ENCODE data around the gene MAFG.
"Not testable (repeated sequence)": the region's sequence is repeated elsewhere in the genome, so short reads cannot be mapped to it uniquely, and the experiment has no call there.

MAFG gene

GRCh38 chr17:81957691-81958432, 30.3 kb upstream of the MAFG start:
- DNase-seq, result no peak

DNA sequence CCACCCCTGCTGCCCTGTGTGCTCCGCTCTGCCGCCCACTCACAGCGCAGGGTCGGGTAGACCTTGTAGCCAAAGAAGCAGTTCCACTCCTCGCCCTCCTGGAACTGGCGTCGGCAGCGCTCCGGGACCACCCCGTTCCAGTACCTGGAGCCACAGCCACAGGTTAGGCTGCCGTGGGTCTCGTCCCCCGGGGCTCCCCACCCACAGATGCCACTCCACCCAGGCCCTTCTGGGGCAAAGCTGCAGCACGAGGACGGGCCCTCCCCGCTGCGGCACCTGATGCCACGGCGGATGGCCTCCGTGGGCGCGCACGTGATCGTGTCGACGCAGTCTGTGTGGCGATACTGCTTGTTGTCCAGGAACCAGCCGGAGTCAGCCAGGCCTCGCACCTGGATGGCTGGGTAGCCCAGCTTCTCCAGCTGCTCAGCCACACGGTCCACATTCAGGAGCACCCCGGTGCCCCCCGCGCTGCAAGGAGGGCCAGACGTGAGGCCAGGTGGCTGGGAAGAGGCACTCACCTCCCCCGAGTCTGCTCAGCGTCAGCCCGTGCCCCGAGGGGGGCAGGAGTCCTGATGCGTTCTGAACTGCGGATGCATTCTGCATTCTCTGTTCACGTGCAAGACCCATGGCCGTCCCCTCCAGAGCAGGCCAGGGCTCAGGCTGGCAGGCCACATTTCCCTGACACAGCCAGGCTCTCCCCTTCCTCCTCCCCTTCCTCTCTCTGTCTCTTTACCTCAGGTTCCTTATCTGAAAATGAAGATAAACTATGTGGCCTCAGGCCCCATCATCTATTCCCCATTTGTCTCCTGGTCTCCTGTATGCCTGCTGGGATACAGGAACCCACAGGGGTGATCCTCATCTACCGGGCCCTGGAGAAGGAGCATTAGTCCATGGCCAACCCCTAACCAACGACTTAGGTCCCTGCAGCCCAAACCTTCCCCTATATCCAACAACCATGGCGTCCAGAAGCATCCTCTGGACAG, 29.4 kb upstream of the MAFG start:
- no peak for DNase-seq

- no peak for DNase-seq
Measured at GRCh38 chr17:81955756-81956544, 28.4 kb upstream of the MAFG start.

DNA sequence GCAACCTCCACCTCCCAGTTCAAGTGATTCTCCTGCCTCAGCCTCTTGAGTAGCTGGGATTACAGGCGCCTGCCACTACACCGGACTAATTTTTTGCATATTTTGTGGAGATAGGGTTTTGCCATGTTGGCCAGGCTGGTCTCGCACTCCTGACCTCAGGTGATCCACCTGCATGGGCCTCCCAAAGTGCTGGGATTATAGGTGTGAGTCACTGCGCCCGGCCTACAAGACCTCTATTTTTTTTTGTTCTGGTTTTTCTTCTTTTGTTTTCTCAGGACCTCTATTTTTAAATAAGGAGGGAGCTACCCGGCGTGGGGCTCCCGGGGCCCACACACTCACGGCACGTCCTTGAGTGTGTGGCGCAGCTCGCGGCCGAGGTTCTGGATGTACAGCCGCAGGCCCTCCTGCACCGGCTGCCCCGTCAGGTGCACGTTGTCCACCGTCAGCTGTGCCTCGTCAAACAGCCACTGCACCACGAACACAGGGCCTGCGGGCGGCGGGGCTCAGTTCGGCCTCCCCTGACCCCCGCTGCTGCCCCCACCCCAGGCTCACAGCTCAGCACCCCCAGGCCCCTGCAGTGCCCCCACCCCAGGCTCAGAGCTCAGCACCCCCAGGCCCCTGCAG, 27.6 kb upstream of the MAFG start:
- DNase-seq, result no peak

- DNase-seq, result no peak
Measured at GRCh38 chr17:81954131-81955057, 26.9 kb upstream of the MAFG start.

DNA sequence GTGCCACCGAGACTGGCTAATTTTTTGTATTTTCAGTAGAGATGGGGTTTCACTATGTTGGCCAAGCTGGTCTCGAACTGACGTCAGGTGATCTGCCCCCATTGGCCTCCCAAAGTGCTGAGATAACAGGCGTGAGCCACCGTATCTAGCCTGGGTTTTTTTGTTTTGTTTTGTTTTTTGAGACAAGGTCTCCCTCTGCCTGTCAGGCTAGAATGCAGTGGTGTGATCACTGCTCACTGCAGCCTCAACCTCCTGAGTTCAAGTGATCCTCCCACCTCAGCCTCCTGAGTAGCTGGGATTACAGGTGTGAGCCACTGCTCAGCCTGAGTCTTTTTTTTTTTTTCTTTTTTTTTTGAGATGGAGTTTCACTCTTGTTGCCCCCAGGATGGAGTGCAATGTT, 25.9 kb upstream of the MAFG start:
- DNase-seq, result not testable (repeated sequence)

GRCh38 chr17:81952792-81953228, 25.3 kb upstream of the MAFG start:
- DNase-seq, result no peak

DNA sequence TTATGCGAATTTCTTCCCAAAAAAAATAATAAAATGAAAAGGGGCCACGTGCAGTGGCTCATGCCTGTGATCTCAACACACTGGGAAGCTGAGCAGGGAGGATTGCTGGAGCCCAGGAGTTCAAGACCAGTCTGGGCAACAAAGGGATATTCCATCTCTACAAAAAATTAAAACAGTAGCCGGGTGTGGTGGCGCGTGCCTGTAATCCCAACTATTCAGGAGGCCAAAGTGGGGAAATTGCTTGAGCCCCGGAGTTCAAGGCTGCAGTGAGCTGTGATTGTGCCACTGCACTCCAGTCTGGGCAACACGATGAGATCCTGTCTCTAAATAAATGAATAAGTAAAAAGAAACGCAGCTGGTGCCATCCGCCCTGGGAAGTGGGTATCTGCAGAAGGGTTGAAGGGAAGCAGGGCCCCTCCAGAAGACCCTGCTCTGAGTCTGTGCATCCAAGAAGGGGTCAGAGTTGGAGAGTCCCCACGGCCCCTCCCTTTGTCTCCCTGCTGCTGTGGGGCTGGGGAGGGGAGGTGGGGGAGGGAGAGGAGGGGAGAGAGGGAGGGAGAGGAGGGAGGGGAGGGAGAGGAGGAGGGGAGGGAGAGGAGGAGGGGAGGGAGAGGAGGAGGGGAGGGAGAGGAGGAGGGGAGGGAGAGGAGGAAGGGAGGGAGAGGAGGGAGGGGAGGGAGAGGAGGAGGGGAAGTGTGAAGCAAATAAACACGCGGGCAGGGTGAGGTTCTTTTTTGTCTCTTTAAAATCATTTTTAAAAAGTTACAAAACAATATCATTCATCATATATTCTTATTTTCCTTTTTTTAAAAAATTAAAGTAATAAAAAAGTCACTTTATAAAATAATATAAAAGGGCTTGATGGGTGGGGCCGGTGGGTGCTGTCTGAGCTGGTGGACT, 24.5 kb upstream of the MAFG start:
- DNase-seq, result no peak

GRCh38 chr17:81950501-81950900, 23.0 kb upstream of the MAFG start:
- no peak for DNase-seq

DNA sequence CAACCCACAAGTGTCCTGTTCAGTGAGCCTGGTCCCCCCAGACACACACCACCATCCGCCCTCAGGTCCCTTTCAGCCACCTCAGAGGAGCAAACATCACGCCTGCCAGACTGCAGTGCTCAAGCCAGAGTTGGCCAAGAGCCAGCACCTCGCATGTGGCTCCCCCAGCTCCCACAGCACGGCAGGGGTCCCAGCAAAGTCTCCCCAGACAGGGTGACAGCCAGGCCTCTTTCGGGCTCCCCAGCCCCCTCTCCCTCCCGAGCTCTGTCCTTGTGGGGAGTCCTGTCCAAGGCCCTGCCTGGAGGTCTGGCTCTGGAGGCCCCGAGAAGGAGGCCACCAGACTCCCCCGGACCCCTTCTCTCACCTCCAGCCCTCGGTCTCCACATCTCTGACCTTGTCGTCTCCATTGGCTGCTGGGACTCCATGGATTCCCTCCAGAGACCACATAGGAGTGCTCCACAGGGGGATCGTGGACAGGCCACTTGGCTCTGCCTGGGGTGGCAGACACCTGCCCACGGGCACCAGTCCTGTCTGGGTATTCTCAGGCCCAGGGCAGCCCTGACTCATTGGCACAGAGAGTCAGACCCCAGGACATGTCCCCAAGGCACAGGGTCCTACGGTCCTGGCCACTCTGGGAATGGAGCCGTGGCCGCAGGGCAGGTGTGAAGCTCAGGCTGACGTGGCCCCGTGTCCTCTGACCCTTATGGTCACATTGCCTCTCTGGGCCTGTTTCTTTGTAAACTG, 21.3 kb upstream of the MAFG start:
- DNase-seq, result no peak

- no peak for DNase-seq
Measured at GRCh38 chr17:81947189-81947588, 19.7 kb upstream of the MAFG start, which contains the start of gene MYADML2. Gene MYADML2 (minus strand): TSS chr17:81947233. CDS start chr17:81941741, 5,492 bp downstream.

DNA sequence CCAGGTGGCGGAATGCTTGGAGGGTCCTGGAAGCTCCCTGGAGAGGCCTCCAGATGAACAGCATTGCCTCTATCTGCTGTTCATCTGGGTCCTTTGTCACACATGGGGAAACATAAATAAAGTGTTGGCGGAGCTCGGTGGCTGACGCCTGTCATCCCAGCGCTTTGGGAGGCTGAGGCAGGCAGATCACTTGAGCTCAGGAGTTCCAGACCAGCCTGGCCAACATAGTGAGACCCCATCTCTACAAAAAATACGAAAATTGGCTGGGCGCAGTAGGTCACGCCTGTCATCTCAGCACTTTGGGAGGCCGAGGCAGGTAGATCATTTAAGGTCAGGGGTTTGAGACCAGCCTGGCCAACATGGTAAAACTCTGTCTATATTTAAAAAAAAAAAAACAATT, 17.3 kb upstream of the MAFG start:
- no peak for DNase-seq

DNA sequence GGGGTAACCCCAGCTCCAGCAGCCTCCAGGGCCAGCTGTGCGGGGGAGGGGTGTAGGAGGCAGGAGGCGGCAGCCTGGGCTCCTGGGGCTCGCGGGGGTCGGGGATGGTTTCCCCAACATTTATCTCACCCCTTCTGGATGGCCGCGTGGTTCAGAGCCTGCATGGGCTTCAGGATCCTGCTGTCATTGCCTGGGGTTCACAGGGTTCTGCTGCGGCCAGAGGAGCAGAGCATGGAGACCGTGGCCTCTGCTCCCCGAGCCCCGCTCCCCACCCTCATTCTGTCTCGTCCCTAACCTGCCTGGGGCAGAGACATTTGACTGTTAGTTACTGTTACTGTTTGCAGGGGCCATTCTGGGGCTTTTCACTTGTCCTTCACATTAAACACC, 14.6 kb upstream of the MAFG start:
- no peak for DNase-seq

DNA sequence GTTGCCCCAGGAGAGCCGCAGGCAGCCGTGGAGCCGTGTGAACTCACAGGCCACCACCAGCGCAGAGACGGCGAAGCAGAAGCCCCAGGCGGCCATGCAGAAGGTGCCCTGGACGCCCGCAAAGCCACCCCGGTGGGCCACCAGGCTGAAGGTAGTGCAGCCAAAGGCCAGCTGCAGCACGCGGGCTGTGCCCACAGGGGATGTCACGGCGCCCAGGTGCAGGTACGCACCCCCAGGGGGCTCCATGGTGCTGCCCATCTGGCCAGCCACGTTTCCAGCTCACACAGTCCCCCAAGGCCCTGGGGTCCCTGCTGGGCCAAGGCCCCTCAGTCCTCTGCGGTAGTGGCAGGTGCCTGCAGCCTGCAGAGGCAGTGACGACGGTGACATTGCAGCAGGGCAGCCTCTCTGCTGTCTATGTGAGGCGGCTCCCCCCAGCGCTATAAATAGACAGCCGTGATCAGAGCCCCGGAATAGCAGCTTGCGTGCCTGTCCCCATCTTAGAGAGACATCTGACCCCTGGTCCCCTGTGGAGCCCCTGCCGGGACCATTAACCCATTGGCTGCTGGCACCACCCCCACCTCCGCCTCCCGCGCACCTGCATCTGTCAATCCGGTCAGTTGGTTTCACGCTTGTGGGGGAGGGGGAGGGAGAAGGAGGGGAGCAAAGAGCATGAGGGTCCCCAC, 14.1 kb upstream of the MAFG start:
- DNase-seq, result no peak

DNA sequence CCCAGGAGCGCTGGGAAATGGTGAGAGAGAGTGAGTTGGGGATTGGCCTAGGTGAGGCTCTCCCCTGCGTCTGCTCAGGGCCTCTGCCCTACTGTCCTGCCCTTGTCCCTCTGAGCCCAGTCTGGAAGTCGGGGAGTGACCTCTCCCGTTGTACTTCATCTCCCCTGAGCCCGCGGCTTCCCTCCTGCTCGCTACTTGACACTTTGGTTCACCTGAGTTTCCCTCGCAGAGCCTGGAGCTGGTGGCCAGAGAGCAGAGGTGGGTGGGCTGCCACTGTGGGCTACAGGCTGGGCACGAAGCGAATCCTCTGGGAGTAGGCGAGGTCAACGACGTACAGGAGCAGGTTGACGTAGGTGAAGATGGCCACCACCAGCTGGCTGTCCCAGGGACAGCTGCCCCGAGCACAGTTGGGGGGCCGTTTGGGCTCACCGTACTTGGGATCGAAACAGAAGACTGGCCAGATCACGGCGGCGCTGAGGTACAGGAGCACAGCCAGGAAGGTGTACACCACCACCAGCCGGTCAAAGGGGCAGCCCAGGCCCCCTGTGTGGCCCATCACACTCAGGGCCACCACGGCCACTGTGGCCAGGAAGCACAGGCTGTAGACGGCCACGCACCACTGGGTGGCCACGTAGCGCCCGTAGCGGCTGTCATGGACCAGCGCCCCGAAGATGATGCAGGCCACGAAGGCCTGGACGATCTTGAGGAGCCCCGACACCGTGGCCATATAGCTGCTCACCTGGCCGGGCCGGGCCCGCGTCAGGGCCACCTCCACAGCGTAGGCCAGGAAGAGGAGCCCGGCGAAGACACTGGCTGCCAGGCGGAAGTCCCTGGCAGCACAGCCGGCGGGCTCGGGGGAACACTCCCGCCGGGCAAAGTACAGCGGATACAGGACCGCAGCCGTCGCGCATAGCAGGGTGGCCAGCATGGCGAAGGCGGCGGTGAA, 13.3 kb upstream of the MAFG start:
- DNase-seq, result no peak

DNA sequence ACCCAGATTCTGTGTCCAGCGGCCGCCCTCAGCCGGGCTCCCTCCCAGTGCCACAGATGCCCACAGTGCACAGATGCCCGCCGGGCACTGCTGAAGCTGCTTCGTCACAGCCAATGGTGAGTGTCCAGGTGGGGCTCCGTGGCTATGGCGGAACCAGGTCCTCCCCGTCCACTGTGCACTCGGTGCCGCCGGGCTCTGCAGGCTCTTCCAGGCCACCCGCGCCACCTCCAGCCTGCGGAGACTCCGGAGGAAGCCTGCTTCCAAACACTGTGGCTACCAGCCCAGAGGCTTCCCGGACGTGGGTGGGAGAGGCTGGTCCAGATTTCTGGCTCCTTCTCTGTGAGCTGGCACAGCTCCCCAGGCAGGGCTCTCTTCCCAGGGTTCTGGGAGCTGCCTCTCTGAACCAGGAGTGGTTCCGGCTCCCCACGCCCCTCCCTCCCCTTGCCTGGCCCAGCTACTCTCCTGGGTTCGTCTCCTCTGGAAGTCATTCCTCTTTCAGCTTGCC, 12.4 kb upstream of the MAFG start:
- DNase-seq, result no peak

DNA sequence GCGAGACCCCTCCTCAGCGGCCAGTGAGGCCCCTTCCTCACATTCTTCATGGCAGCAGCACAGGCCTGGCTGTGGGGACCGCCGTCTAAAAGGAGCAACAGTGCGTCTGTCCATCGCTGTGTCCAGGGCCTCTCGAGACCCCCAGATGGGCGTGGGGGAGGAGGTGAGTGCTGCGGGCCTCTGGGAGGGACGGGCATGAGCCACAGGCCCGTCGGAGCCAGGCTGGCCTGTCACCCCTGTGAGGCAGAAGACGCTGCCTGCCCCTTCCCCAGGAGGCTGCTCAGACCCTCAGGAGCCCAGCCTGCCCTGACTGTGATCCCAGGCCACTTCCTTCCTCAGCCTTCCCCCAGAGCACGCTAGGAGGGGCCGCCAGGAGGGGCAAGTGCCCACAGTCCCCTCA, 11.7 kb upstream of the MAFG start:
- no peak for DNase-seq

- DNase-seq, result no peak
Measured at GRCh38 chr17:81935709-81936084, 8.2 kb upstream of the MAFG start.

All from NCI-H1694 (cell line).